ENCODE results near the gene EFCAB12. TPM values are rescaled to one million over a fixed set of nuclear protein-coding genes. Genes with fewer than 3 reads are reported as not detected.

EFCAB12 gene
- not detected in 2 replicates for total RNA-seq

GRCh38 chr3:129428376-129429079 is at the start of gene EFCAB12:
EFCAB12 (minus strand) TSS chr3:129428636; CDS start chr3:129428488, 148 bp downstream.

GRCh38 chr3:129439817-129440617 is 11.6 kb upstream of the EFCAB12 start, which contains the start of the genes IFT122 and MBD4:
IFT122 (plus strand) TSS chr3:129440224; CDS start chr3:129440331, 107 bp downstream.
MBD4 (minus strand) TSS chr3:129439948; CDS start chr3:129439833, 115 bp downstream.

Other genes with a start within 250 kb of the EFCAB12 start
- gene CNBP, start 244.7 kb downstream of the EFCAB12 start, total RNA-seq, result 298 and 320 TPM in 2 replicates
- gene COPG1, start 179.0 kb downstream of the EFCAB12 start, total RNA-seq, result 195 and 233 TPM in 2 replicates
- gene HMCES, start 149.8 kb downstream of the EFCAB12 start, total RNA-seq, result 24.4 and 31.2 TPM in 2 replicates
- 17.2 and 22.6 TPM in 2 replicates for gene MBD4, start 11.3 kb upstream of the EFCAB12 start, total RNA-seq
- 15.5 and 16.2 TPM in 2 replicates for gene IFT122, start 11.6 kb upstream of the EFCAB12 start, total RNA-seq
- not detected in 2 replicates for gene RHO, start 100.0 kb upstream of the EFCAB12 start, total RNA-seq
- not detected in 2 replicates for gene H1-8, start 114.5 kb upstream of the EFCAB12 start, total RNA-seq
- gene PLXND1, start 178.0 kb upstream of the EFCAB12 start, total RNA-seq, result 148 and 242 TPM in 2 replicates